GM19351 (cell line): ENCODE data around the gene UQCR11.

ENCODE experiments used
- ATAC-seq: cut with Tn5 transposase; IDR thresholded peaks from one replicate; pipeline ENCODE4 v1.9.1; 2021; ENCODE audit warnings: mild to moderate bottlenecking, moderate library complexity; ENCODE audit not compliant: unreplicated experiment

The UQCR11 gene

GRCh38 chr19:1592755-1593500 is 12.3 kb downstream of the UQCR11 start, which contains the start of gene MBD3:
TSS of gene MBD3 (minus strand) at chr19:1592865. CDS start at chr19:1592631, 234 bp downstream.
- peak; percentile 70 for ATAC-seq

GRCh38 chr19:1592024-1592754 is 13.1 kb downstream of the UQCR11 start:
- peak; percentile 67 for ATAC-seq

- ATAC-seq, result no peak
Measured at GRCh38 chr19:1591421-1592023, 13.7 kb downstream of the UQCR11 start.

GRCh38 chr19:1590641-1591397 is 14.4 kb downstream of the UQCR11 start:
- ATAC-seq, result no peak

GRCh38 chr19:1587872-1588271 is 17.4 kb downstream of the UQCR11 start:
- no peak for ATAC-seq

GRCh38 chr19:1585243-1585580 is 20.1 kb downstream of the UQCR11 start:
- ATAC-seq, result no peak

GRCh38 chr19:1584500-1585242 is 20.6 kb downstream of the UQCR11 start:
- no peak for ATAC-seq

GRCh38 chr19:1582201-1582600 is 23.1 kb downstream of the UQCR11 start:
- ATAC-seq, result no peak

- no peak for ATAC-seq
Measured at GRCh38 chr19:1580957-1581356, 24.3 kb downstream of the UQCR11 start.

GRCh38 chr19:1580382-1580781 is 24.9 kb downstream of the UQCR11 start:
- ATAC-seq, result no peak

GRCh38 chr19:1579222-1579621 is 26.0 kb downstream of the UQCR11 start:
- ATAC-seq, result no peak

- no peak for ATAC-seq
Measured at GRCh38 chr19:1577929-1578618, 27.2 kb downstream of the UQCR11 start.

GRCh38 chr19:1577090-1577928 is 28.0 kb downstream of the UQCR11 start:
- no peak for ATAC-seq

GRCh38 chr19:1576242-1577089 is 28.8 kb downstream of the UQCR11 start:
- no peak for ATAC-seq

GRCh38 chr19:1575323-1576241 is 29.7 kb downstream of the UQCR11 start:
- no peak for ATAC-seq

GRCh38 chr19:1574354-1575136 is 30.7 kb downstream of the UQCR11 start:
- no peak for ATAC-seq
